HL-60/S4 treated with phorbol 12-myristate 13-acetate at 8.2 ng/mL for 4 days and 3 days (cell line): ENCODE results near the gene TMEM259.

ENCODE experiments used
- in situ Hi-C: fragments of 300-500 bp; cut with MboI; formaldehyde crosslinking; loops from 2 replicates; pipeline ENCODE4 v1.15.0; 2022; ENCODE audit warnings: low sequenced_read_pairs

Gene TMEM259

GRCh38 chr19:1055886-1056620, 35.1 kb upstream of the TMEM259 start:
- in situ Hi-C loops: no loop called here

- in situ Hi-C loops: no loop called here
Observed at GRCh38 chr19:1055028-1055425, 34.1 kb upstream of the TMEM259 start.

GRCh38 chr19:1054102-1055027, 33.4 kb upstream of the TMEM259 start:
- in situ Hi-C loops: no loop called here

- in situ Hi-C loops: no loop called here
Observed at GRCh38 chr19:1053176-1054101, 32.5 kb upstream of the TMEM259 start.

GRCh38 chr19:1052349-1052975, 31.5 kb upstream of the TMEM259 start:
- in situ Hi-C loops: no loop called here

GRCh38 chr19:1051791-1052190, 30.9 kb upstream of the TMEM259 start:
- in situ Hi-C loops: no loop called here

GRCh38 chr19:1050989-1051788, 30.3 kb upstream of the TMEM259 start:
- in situ Hi-C loops: no loop called here

- in situ Hi-C loops: no loop called here
Observed at GRCh38 chr19:1049800-1050199, 28.9 kb upstream of the TMEM259 start.

GRCh38 chr19:1049106-1049505, 28.2 kb upstream of the TMEM259 start:
- in situ Hi-C loops: no loop called here

- in situ Hi-C loops: no loop called here
Observed at GRCh38 chr19:1047696-1048147, 26.8 kb upstream of the TMEM259 start.

- in situ Hi-C loops: no loop called here
Observed at GRCh38 chr19:1046836-1047695, 26.1 kb upstream of the TMEM259 start.

- in situ Hi-C loops: no loop called here
Observed at GRCh38 chr19:1046117-1046626, 25.2 kb upstream of the TMEM259 start.

GRCh38 chr19:1045247-1045603, 24.3 kb upstream of the TMEM259 start:
- in situ Hi-C loops: no loop called here

- in situ Hi-C loops: no loop called here
Observed at GRCh38 chr19:1042689-1043511, 22.0 kb upstream of the TMEM259 start.

- in situ Hi-C loops: no loop called here
Observed at GRCh38 chr19:1041835-1042685, 21.1 kb upstream of the TMEM259 start.

GRCh38 chr19:1041272-1041834, 20.4 kb upstream of the TMEM259 start:
- in situ Hi-C loops: no loop called here
